Measurements from ENCODE around the gene TAGLN.
A peak's percentile ranks its signal among the peaks of the same experiment; 100 is the strongest.

Gene TAGLN

GRCh38 chr11:117199053-117199915, at the start of gene TAGLN:
TSS of gene TAGLN (plus strand) at chr11:117199370. CDS start at chr11:117203014, 3,644 bp downstream.
- peak; percentile 72 for DNase-seq (ENCODE audit: low spot score)

GRCh38 chr11:117152066-117152465, 47.1 kb upstream of the TAGLN start:
- DNase-seq (ENCODE audit: low spot score): no peak

GRCh38 chr11:117154468-117154867, 44.7 kb upstream of the TAGLN start:
- DNase-seq (ENCODE audit: low spot score): no peak

- DNase-seq (ENCODE audit: low spot score): no peak
Observed at GRCh38 chr11:117157507-117157906, 41.7 kb upstream of the TAGLN start.

GRCh38 chr11:117159892-117160291, 39.3 kb upstream of the TAGLN start:
- DNase-seq (ENCODE audit: low spot score): no peak

GRCh38 chr11:117160826-117161225, 38.3 kb upstream of the TAGLN start:
- DNase-seq (ENCODE audit: low spot score): no peak

GRCh38 chr11:117166491-117166890, 32.7 kb upstream of the TAGLN start:
- DNase-seq (ENCODE audit: low spot score): no peak

GRCh38 chr11:117169736-117170135, 29.4 kb upstream of the TAGLN start:
- DNase-seq (ENCODE audit: low spot score): no peak

- DNase-seq (ENCODE audit: low spot score): no peak
Observed at GRCh38 chr11:117170210-117170609, 29.0 kb upstream of the TAGLN start.

GRCh38 chr11:117171007-117171403, 28.2 kb upstream of the TAGLN start:
- no peak for DNase-seq (ENCODE audit: low spot score)

- no peak for DNase-seq (ENCODE audit: low spot score)
Observed at GRCh38 chr11:117171404-117172061, 27.6 kb upstream of the TAGLN start.

- DNase-seq (ENCODE audit: low spot score): no peak
Observed at GRCh38 chr11:117172724-117173421, 26.3 kb upstream of the TAGLN start.

GRCh38 chr11:117175104-117175503, 24.1 kb upstream of the TAGLN start:
- DNase-seq (ENCODE audit: low spot score): no peak

- DNase-seq (ENCODE audit: low spot score): no peak
Observed at GRCh38 chr11:117175781-117176180, 23.4 kb upstream of the TAGLN start.

- DNase-seq (ENCODE audit: low spot score): no peak
Observed at GRCh38 chr11:117176186-117176585, 23.0 kb upstream of the TAGLN start.

GRCh38 chr11:117177534-117178209, 21.5 kb upstream of the TAGLN start:
- DNase-seq (ENCODE audit: low spot score): no peak

- DNase-seq (ENCODE audit: low spot score): peak; percentile 91
Observed at GRCh38 chr11:117178210-117179034, 20.7 kb upstream of the TAGLN start, which contains the start of gene SIDT2. TSS of gene SIDT2 (plus strand) at chr11:117178743. CDS start at chr11:117179264, 521 bp downstream.

- DNase-seq (ENCODE audit: low spot score): no peak
Observed at GRCh38 chr11:117179048-117179999, 19.8 kb upstream of the TAGLN start.

- DNase-seq (ENCODE audit: low spot score): no peak
Observed at GRCh38 chr11:117180020-117180419, 19.1 kb upstream of the TAGLN start.
